ENCODE results near the gene FANCB.

Gene FANCB

GRCh38 chrX:14872851-14873675 lies at the start of gene FANCB, which contains the start of gene MOSPD2:
Gene FANCB, minus strand, starts transcription at chrX:14873069. Its CDS starts 7,559 bp downstream, at chrX:14865510.
Gene MOSPD2, plus strand, starts transcription at chrX:14873421. Its CDS starts 108 bp downstream, at chrX:14873529.
- DNase-seq (ENCODE audit: insufficient read length, low spot score), result peak; percentile 57
- FAIRE-seq, result no peak

GRCh38 chrX:14922437-14922836 lies 49.6 kb upstream of the FANCB start:
- FAIRE-seq (no peak), DNase-seq (ENCODE audit: insufficient read length, low spot score) (peak; percentile 33)

- DNase-seq (ENCODE audit: insufficient read length, low spot score), result no peak
- no peak for FAIRE-seq
These were observed 47.3 kb upstream of the FANCB start for GRCh38 chrX:14920196-14920595.

DNA sequence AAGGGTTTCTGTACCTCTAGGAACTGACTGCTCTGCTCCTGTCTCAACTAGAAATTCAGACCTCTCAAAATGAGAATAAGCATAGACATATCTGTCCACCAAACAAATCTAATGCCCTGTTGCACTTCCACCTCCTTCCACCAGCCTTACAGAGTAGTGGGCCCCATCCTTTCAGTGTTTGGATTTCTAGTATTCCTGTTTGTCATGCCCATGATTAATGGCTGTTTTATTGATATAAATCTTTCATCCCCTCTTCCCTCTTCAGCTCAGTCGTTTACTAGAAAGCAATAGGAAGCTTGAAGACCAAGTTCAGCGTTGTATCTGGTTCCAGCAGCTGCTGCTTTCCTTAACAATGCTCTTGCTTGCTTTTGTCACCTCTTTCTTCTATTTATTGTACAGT lies 46.5 kb upstream of the FANCB start:
- FAIRE-seq, result no peak

DNA sequence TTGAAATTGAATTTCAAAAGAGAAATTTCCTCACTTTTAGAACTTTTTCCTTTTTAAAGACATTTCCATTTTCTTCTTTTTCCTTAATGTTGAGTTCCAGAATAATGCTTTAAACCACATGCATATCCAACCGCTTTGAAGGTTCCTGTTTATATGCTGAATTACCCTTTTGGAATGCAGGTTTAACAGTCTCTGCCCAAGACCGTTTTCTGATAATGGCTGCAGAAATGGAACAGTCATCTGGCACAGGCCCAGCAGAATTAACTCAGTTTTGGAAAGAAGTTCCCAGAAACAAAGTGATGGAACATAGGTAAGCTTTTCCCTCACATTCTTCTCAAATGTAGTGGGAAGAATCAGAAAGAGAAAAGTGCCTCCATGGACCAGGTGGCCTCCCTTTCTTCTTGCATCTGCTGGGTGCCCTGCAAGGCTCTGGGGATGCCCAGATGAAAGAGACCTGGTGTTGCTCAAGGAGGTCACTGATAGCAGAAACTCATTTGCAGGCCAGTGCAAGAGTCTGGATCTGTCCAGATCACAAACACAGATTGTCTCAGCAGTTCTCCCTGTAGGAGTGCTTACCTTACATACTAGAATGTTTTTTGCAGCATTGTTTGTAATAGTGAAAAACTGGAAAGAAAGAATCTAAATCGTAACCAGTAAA lies 43.3 kb upstream of the FANCB start:
- DNase-seq (ENCODE audit: insufficient read length, low spot score) (no peak), FAIRE-seq (no peak)

More for the DNA sequence above, 46.5 kb upstream of the FANCB start:
- no peak for DNase-seq (ENCODE audit: insufficient read length, low spot score)

- no peak for DNase-seq (ENCODE audit: insufficient read length, low spot score)
- no peak for FAIRE-seq
These were observed 42.7 kb upstream of the FANCB start for GRCh38 chrX:14915596-14915995.

- DNase-seq (ENCODE audit: insufficient read length, low spot score), result no peak
- FAIRE-seq, result no peak
These were observed 40.4 kb upstream of the FANCB start for GRCh38 chrX:14913241-14913640.

DNA sequence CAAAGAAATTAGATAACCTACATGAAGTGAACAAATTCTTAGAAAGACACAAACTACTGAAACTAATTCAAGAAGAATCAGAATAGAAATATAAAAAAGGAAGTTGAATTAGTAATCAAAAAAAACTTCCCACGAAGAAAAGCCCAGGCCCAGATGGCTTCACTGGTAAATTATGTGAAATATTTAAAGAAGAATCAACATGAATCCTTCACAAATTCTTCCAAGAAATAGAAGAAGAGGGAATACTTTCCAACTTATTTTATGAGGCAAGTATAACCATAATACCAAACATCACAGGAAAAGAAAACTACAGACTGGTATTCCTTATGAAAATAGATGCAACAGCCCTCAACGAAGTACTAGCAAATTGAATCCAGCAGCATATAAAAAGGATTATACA lies 31.0 kb upstream of the FANCB start:
- DNase-seq (ENCODE audit: insufficient read length, low spot score), result no peak
- FAIRE-seq, result no peak

- no peak for FAIRE-seq
- no peak for DNase-seq (ENCODE audit: insufficient read length, low spot score)
These were observed 29.7 kb upstream of the FANCB start for GRCh38 chrX:14902537-14902936.

- DNase-seq (ENCODE audit: insufficient read length, low spot score) (peak; percentile 43), FAIRE-seq (no peak)
These were observed 26.7 kb upstream of the FANCB start for GRCh38 chrX:14899607-14900006.

DNA sequence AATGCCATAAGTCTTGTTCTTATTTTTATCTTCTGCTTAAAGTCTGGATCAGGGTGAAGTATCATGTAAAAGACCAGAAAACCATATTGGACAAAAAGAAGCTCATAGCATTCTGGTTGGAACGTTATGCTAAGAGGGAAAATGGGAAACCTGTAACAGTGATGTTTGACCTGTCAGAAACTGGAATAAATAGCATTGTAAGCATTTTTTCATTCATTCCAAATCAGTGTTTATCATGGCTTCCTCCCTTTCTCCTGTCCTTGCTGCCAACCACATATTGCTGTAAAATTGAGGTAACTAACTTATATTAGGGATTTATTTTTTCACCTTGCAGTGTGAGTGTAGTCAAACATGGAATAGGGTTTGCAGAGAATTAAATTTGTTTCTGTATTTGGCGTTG lies 24.2 kb upstream of the FANCB start:
- DNase-seq (ENCODE audit: insufficient read length, low spot score) (no peak), FAIRE-seq (no peak)

DNA sequence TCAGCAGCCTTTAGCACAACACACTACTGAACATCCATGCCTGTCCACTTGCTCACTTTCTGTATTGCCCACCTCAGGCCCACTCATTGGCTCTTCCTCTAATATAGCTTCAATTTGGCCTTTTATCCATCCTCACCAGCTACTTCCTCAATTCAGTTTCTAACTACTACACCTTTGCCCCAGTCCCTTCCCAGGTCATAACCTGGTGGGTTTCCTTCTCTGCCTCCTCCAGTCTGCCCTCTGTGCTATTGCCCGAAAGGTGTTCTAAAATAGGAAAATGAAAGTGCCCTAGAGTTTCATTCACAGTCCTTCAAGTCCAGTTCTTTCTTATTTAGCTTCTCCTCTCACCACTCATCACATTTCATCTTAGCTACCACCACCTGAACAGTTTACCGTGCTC lies 23.4 kb upstream of the FANCB start:
- no peak for FAIRE-seq
- no peak for DNase-seq (ENCODE audit: insufficient read length, low spot score)

- DNase-seq (ENCODE audit: insufficient read length, low spot score) (no peak), FAIRE-seq (no peak)
These were observed 13.4 kb upstream of the FANCB start for GRCh38 chrX:14886252-14886651.

DNA sequence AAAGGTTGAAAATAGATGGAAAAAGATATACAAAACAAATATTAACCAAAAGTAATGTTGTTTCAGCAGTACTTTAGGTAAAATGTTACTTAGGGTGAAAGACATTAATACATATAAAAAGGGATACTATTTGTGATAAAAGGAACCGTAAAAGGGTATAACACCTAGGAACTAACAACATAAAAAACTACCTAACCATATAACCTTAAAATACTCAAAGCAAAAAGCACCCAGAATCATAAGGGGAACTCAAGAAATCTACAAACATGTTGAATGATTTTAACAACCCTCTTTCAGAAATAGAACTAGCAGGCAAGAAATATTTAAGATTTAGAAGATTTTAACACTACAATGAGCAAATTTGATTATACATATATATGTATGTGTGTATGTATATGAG lies 11.8 kb upstream of the FANCB start:
- FAIRE-seq, result no peak
- DNase-seq (ENCODE audit: insufficient read length, low spot score), result no peak

DNA sequence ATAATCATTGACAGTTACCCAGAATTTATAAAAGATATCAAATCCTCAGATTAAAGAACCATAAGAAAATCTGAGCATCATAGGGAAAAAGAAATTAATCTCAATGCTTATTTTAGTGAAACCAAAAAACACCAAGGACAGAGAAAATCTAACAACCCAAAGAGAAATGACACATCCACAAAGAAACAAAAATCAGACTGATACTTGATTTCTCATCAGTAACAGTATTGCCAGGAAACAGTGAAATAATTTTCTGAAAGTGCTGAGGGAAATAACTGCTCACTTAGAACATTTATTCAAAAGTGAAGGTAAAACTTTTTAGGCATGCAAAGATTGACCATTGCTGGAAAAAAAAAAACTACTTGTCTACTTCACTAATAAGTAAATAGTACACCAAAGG lies 11.0 kb upstream of the FANCB start:
- DNase-seq (ENCODE audit: insufficient read length, low spot score) (no peak), FAIRE-seq (no peak)

GRCh38 chrX:14875624-14876023 lies 2.8 kb upstream of the FANCB start:
- no peak for DNase-seq (ENCODE audit: insufficient read length, low spot score)
- no peak for FAIRE-seq

- no peak for FAIRE-seq
- DNase-seq (ENCODE audit: insufficient read length, low spot score), result no peak
These were observed 794 bp upstream of the FANCB start for GRCh38 chrX:14873676-14874049.

DNA sequence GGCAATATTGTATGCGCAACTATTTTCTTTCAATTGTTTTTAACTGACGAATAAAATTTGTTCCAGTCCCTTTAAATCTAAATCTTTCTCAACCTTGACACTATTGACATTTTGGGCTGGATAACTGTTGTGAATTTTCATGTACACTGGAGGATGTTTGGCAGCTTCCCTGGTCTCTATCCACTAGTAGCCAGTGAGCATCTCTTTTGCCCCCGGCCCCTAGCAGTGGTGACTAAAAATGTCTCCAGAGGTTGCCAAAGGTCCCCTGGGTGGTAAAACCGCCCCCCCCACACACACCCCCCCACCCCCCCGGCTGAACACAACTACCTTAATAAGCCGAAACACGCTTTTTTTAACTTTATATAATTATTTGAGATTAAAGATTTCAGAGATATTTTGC lies 514 bp downstream of the FANCB start:
- FAIRE-seq (no peak), DNase-seq (ENCODE audit: insufficient read length, low spot score) (no peak)

- FAIRE-seq (no peak), DNase-seq (ENCODE audit: insufficient read length, low spot score) (no peak)
These were observed 1.1 kb downstream of the FANCB start for GRCh38 chrX:14871767-14872166.

- DNase-seq (ENCODE audit: insufficient read length, low spot score) (no peak), FAIRE-seq (no peak)
These were observed 7.7 kb downstream of the FANCB start for GRCh38 chrX:14865201-14865600.

- no peak for DNase-seq (ENCODE audit: insufficient read length, low spot score)
- FAIRE-seq, result no peak
These were observed 8.2 kb downstream of the FANCB start for GRCh38 chrX:14864631-14865030.

- FAIRE-seq (no peak), DNase-seq (ENCODE audit: insufficient read length, low spot score) (no peak)
These were observed 21.3 kb downstream of the FANCB start for GRCh38 chrX:14851526-14851925.
